SK-N-MC (cell line): ENCODE measurements around the gene DDX51.

Source experiments
- EZH2 ChIP-seq: fragments of 200-600 bp; sonication (generic); IDR thresholded peaks from one replicate; pipeline ENCODE4 v1.6.1; 2017; ENCODE audit warnings: antibody characterized with exemption
- FOXP2 ChIP-seq: optimal IDR thresholded peaks from 2 replicates; pipeline ENCODE3; 2011; ENCODE audit warnings: mild to moderate bottlenecking, moderate library complexity; ENCODE audit not compliant: insufficient read depth; ENCODE audit errors: extremely low read length, control extremely low read depth
- POLR2AphosphoS5 ChIP-seq: IDR thresholded peaks from 2 replicates; pipeline ENCODE4 v1.6.1; 2012; ENCODE audit warnings: mild to moderate bottlenecking, low read depth, low read length, borderline replicate concordance

DNA sequence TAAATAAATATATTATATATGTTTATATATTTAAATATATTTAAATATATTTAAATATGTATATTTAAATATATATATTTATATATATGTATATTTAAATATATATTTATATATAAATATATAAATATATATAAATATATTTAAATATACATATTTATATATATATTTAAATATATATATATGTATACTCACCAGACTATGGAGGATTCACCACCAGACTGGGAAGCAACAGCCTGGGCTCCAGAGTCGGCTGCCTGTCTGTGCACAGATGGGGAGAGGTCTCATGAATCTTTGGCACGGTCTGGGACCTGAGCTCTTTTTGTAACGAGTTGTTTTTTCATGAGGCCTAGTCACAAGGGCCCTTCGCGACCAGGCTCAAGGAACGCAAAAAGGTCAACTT, 21.5 kb upstream of the DDX51 start:
- TF ChIP-seq EZH2 (no peak), POLR2AphosphoS5 (no peak), FOXP2 (no peak)
